Kidney (tissue), 14 donors: ENCODE data around the gene PFDN4. TPM values are rescaled to one million over a fixed set of nuclear protein-coding genes. Genes with fewer than 3 reads are reported as not detected.

ENCODE experiments used
- DNase-seq, 5 donors: peaks; one replicate each; pipeline ENCODE4 v3.0.0-alpha.2; 2013 to 2020
- FAIRE-seq: peaks from 2 replicates; lab custom pipeline; 2012; peaks lifted over from hg19 to GRCh38; lab: Jason Lieb, UNC
- H3K27ac ChIP-seq, 2 donors: one replicate each; pipeline ENCODE4 v1.7.0; 2013; ENCODE audit warnings: low read depth in 2 of 2, low read length in 2 of 2, inconsistent platforms in 1 of 2
- H3K27me3 ChIP-seq: one replicate; pipeline ENCODE4 v1.7.1; 2013; ENCODE audit warnings: low read length, inconsistent platforms; ENCODE audit not compliant: control insufficient read depth, insufficient read depth
- H3K36me3 ChIP-seq, 3 donors: one replicate each; pipeline versions ENCODE4 v1.7.0 to v1.7.1; 2013; ENCODE audit warnings: low read length in 3 of 3, control low read depth in 1 of 3, inconsistent platforms in 1 of 3; ENCODE audit not compliant: insufficient read depth in 3 of 3, control insufficient read depth in 2 of 3
- H3K4me1 ChIP-seq, 3 donors: one replicate each; pipeline versions ENCODE4 v1.7.0 to v1.7.1; 2013; ENCODE audit warnings: low read length in 3 of 3, inconsistent platforms in 1 of 3, low read depth in 1 of 3; ENCODE audit not compliant: control insufficient read depth in 2 of 3, insufficient read depth in 2 of 3
- H3K4me3 ChIP-seq, 3 donors: one replicate each; pipeline versions ENCODE4 v1.7.0 to v1.8.1; 2013; ENCODE audit warnings: low read length in 3 of 3, control low read depth in 1 of 3, inconsistent platforms in 1 of 3
- H3K9ac ChIP-seq, 3 donors: one replicate each; pipeline versions ENCODE4 v1.7.0 to v1.7.1; 2013; ENCODE audit warnings: low read length in 3 of 3, control low read depth in 1 of 3, inconsistent platforms in 1 of 3
- H3K9me3 ChIP-seq, 3 donors: one replicate each; pipeline versions ENCODE4 v1.7.0 to v1.7.1; 2013; ENCODE audit warnings: low read length in 3 of 3, control low read depth in 1 of 3, inconsistent platforms in 1 of 3; ENCODE audit not compliant: control insufficient read depth in 2 of 3, insufficient read depth in 1 of 3
- intact Hi-C: fragments of 100-400 bp; cut with DNase I; formaldehyde crosslinking; loops from one replicate; pipeline ENCODE4 v1.11.1; 2022
- polyA plus RNA-seq: library from polyadenylated mRNA; stranded (reverse); fragments of 350-450 nt; fragmentation: Illumina TruSeq; extraction: RNeasy Lipid Tissue Mini Kit (QIAGEN cat#74804); gene quantifications from one replicate; pipeline ENCODE4 v1.2.3, GENCODE V29; 2014; ENCODE audit warnings: low read depth, low replicate concordance; ENCODE audit not compliant: insufficient read depth
- total RNA-seq: library from RNA; stranded (reverse); fragmentation: NEBNext Ultra II Directional; extraction: Animal tissue kit (Norgen Biotek cat#: 25700); gene quantifications from one replicate; pipeline ENCODE4 v1.2.1, GENCODE V29; 2021
- TF ChIP-seq, protein P1 (sequence below): IDR thresholded peaks from 3 replicates; pipeline ENCODE4 v1.5.1; 2012; ENCODE audit warnings: mild to moderate bottlenecking, moderate library complexity, borderline replicate concordance; ENCODE audit not compliant: insufficient read depth; ENCODE audit errors: extremely low read depth
- donor health status: control.
- donor health status: control.
- donor health status: control.
- donor health status: control.
- donor health status: control.
- donor health status: DM: yes; HTN: yes; CAD: no.
- donor health status: Normal renal cell carcinoma (clear cell type).

Gene PFDN4
- total and polyA plus RNA-seq, 2 donors from 2014 or later = 19.7 to 49.5 TPM

DNA sequence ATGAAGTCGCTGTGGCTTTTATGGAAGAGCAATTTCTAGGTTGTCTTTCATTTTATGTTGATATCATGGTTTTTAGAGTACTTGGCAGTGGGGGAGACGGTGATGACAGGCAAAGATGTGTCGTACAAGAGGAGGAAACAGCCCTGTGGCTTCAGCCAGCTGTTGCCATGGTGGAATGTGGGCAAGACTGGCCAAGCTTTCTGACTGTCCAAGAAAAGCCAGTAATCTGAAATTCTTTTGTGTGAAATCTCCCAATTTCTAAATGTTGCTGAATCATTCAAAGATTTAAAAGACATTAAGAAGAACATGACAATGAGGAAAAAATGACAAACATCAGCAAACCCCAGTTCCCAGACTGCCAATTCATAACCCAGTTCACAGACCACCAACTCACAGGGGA lies 23.1 kb downstream of the PFDN4 start:
- no peak for DNase-seq

DNA sequence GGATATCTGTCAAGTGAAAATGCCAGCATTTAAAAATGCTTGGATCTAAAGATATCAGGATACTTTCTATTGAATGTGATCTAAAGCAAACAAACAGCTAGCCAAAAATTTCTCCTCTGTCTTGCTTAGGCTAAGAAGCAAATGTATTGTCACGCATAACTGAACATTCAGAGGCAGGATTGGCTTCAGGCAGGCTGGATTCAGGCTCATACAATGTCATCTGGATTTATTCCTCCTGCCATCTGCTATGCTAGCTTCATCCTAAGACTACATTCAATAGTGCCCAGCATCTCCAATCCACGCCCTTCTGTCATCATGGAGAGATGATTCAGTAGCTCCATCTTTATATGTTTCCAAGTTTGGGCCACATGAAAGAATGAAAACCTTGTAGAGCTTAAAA lies 27.1 kb downstream of the PFDN4 start:
- TF ChIP-seq, protein P1, sequence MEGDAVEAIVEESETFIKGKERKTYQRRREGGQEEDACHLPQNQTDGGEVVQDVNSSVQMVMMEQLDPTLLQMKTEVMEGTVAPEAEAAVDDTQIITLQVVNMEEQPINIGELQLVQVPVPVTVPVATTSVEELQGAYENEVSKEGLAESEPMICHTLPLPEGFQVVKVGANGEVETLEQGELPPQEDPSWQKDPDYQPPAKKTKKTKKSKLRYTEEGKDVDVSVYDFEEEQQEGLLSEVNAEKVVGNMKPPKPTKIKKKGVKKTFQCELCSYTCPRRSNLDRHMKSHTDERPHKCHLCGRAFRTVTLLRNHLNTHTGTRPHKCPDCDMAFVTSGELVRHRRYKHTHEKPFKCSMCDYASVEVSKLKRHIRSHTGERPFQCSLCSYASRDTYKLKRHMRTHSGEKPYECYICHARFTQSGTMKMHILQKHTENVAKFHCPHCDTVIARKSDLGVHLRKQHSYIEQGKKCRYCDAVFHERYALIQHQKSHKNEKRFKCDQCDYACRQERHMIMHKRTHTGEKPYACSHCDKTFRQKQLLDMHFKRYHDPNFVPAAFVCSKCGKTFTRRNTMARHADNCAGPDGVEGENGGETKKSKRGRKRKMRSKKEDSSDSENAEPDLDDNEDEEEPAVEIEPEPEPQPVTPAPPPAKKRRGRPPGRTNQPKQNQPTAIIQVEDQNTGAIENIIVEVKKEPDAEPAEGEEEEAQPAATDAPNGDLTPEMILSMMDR = no peak
- no peaks in the 10 kb centered on the region for H3K4me1 ChIP-seq
- H3K27me3 ChIP-seq = no peaks in the 10 kb centered on the region
- no peak overlapping the region for H3K9ac ChIP-seq
- DNase-seq = no peak
- peaks cover 0 to 7% (median 0%) of the 10 kb centered on the region in 3 donors for H3K9me3 ChIP-seq
- FAIRE-seq = no peak
- H3K27ac ChIP-seq = no peak overlapping the region
- no peak overlapping the region for H3K4me3 ChIP-seq
- H3K36me3 ChIP-seq = no peaks in the 10 kb centered on the region
- intact Hi-C loops = no loop called here

More for the DNA sequence above, 23.1 kb downstream of the PFDN4 start:
- H3K4me3 ChIP-seq = no peak overlapping the region
- intact Hi-C loops = no loop called here
- FAIRE-seq = no peak
- H3K27me3 ChIP-seq = no peaks in the 10 kb centered on the region
- H3K27ac ChIP-seq = no peak overlapping the region
- H3K4me1 ChIP-seq = no peaks in the 10 kb centered on the region
- TF ChIP-seq, protein P1 = no peak
- no peaks in the 10 kb centered on the region for H3K36me3 ChIP-seq
- H3K9me3 ChIP-seq = peaks cover 0 to 7% (median 0%) of the 10 kb centered on the region in 3 donors
- no peak overlapping the region for H3K9ac ChIP-seq

DNA sequence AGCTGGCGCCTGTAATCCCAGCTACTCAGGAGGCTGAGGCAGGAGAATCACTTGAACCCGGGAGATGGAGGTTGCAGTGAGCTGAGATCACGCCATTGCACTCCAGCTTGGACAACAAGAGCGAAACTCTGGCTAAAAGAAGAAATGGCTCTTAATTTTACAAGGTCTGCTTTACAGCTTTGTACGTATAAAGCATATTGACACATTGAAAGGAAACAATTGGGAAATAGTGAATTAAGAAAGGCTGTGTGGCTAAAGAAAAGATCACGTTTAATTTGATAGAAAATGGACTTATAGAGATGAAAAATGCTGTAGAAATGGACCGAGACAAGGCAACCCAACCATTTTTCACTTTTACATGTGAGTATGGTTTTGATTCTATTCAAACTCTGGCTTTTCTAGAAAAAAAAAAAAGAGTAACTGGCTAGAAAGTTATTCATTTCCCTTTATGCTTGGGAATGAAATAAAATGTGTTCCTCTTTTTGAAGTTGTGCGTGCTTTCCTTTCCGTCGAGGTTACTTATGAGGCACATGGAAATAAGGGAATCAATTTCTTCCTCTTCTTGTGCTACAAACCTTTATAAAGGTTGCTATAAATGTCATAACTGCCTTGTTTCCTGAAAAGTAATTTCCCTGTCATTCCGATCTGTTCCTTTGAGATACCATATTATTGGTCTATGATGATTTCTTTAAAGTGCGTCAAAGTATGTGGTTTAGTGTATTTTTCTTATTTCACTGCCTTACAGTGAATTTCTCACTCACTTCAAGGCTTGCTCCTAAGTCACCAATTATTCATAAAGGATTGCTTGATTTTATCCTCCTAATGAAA lies 29.4 kb downstream of the PFDN4 start:
- no peak for FAIRE-seq

More for the DNA sequence above, 29.4 kb downstream of the PFDN4 start:
- intact Hi-C loops = no loop called here
- Histone ChIP-seq H3K9ac (no peak overlapping the region), H3K27ac (no peak overlapping the region), H3K4me1 (no peaks in the 10 kb centered on the region), H3K27me3 (no peaks in the 10 kb centered on the region), H3K9me3 (peaks cover 0 to 5% (median 0%) of the 10 kb centered on the region in 3 donors), H3K36me3 (no peaks in the 10 kb centered on the region), H3K4me3 (no peak overlapping the region)
- TF ChIP-seq, protein P1 = no peak
- no peak for DNase-seq
